Fibroblast of mammary gland (primary cell): ENCODE measurements around the gene ADA.

ENCODE experiments used
- DNase-seq: peaks from one replicate; pipeline ENCODE4 v3.0.0-alpha.2; 2010; ENCODE audit warnings: low read depth
- H3K4me3 ChIP-seq: 2 replicates; pipeline ENCODE4 v1.5.1; 2011; ENCODE audit warnings: low read depth, mild to moderate bottlenecking, low read length, moderate library complexity; ENCODE audit not compliant: control insufficient read depth
- TF ChIP-seq, protein P1 (sequence below): conservative IDR thresholded peaks from 2 replicates; pipeline ENCODE4 v1.5.1; 2011; ENCODE audit warnings: low read depth, low read length, inconsistent platforms; ENCODE audit not compliant: control insufficient read depth, insufficient read depth

ADA gene

DNA sequence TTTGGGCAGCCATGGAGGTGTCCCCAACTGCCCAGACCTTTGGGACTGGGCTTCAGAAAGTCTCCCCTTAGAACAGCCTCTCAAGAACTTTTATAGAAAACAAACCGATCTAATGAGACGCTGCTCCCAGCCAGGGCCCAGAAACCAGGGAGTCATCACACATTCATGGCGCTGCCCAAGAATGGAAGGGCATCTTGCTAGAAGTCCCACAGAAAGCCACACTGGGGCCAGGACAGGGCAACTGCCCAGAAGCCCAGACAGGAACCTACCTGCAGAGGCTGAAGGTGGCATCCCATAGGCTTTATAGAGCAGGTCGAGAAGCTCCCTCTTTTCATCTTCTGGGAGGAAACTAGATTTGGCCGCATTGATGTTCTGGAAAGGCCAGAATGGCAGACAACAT, 31.5 kb downstream of the ADA start:
- TF ChIP-seq, protein P1, sequence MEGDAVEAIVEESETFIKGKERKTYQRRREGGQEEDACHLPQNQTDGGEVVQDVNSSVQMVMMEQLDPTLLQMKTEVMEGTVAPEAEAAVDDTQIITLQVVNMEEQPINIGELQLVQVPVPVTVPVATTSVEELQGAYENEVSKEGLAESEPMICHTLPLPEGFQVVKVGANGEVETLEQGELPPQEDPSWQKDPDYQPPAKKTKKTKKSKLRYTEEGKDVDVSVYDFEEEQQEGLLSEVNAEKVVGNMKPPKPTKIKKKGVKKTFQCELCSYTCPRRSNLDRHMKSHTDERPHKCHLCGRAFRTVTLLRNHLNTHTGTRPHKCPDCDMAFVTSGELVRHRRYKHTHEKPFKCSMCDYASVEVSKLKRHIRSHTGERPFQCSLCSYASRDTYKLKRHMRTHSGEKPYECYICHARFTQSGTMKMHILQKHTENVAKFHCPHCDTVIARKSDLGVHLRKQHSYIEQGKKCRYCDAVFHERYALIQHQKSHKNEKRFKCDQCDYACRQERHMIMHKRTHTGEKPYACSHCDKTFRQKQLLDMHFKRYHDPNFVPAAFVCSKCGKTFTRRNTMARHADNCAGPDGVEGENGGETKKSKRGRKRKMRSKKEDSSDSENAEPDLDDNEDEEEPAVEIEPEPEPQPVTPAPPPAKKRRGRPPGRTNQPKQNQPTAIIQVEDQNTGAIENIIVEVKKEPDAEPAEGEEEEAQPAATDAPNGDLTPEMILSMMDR = no peak
- H3K4me3 ChIP-seq = no peak overlapping the region
- DNase-seq = no peak

DNA sequence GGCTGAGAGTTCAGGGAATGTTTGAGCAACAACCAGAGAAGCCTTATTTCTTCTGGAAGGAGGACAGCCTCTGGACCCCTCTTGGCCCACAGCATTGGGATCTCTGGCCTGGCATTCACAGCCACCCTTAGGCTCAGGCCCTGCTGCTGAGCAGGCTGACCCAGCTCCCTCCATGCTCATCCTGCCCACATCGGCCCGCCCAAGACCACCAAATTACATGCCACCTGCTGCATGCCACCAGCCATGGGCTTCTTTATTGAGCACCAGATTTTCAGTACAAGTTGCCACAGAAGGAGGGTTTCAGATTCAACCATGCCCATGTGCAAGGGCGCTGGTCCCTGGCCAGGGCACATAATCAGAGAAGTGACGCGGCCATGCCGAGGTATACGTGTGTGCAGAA, 32.2 kb downstream of the ADA start:
- TF ChIP-seq, protein P1 = no peak
- DNase-seq = no peak
- H3K4me3 ChIP-seq = no peak overlapping the region

DNA sequence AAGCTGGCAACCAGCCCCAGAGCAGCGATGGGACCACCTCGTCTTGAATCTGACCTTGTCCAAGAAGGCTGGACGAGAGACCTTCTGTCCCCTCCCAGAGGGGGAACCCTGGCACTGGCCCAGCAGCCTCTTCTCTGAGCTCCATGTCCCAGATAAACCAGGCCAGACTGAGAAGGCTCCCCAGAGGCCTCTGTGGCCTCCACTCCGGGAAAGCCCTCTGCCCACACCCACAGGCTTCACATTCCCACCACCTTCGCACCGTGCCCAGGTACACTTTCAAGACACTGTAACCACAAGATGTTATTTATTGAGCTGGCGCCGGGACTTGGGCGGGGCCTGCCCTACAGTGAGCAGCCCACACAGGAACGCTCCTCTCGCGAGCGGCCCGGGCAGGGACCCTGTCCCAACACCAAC, 33.2 kb downstream of the ADA start:
- DNase-seq = no peak
- no peak overlapping the region for H3K4me3 ChIP-seq
- TF ChIP-seq, protein P1 = no peak

DNA sequence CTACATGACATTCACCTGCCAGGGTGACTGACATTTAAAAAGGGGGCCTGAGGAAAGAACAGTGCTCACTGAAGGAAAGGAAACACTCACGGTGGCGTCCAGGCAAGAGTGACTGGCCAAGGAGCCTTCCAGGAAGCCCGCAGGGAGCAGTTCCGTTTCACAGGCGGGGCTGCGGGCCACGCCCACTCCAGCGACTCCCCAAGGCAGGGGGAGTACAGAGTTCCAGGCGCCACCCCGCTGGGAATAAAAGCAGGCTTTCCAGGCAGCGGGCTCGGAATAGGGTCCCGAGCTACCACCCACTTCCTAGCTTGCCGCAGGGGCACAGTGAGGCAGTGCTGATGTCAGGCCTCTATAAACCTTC, 34.9 kb downstream of the ADA start:
- TF ChIP-seq, protein P1 = no peak
- DNase-seq = no peak
- no peak overlapping the region for H3K4me3 ChIP-seq

DNA sequence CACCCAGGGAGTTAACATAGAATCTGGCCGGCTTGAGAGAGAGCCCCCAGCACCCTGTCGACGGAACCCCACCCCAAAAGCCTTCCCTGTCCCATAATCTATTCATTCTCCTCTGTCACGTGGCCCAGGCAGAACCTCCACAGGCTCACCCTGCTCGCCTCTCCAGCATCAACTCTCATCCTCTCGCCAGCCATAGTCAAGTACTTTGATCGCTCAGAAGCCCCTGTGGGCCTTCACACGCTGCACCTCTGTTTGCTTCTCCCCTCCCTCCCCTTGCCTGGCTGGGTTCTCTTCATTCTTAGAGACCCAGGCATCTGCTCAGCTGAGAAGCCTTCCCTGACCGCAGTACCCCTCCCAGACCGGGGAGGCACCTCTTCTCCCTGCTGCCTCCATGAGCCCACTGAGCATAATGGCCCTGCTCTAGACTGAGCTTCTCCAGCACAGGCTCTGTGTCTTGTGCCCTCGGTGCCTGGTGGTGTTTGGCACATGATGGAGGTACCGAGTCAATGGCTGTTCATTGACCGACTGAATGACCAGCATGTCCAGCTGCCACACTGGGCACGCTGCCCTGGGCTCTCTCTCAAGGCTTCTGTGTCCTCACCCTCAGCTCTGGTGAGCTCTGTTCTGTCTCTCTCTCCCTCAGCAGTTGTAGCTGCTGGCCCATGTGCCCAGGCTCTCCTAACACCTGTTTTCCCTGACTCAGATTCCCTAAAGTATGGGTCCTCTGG, 35.5 kb downstream of the ADA start:
- no peak for DNase-seq
- H3K4me3 ChIP-seq = no peak overlapping the region
- TF ChIP-seq, protein P1 = no peak

DNA sequence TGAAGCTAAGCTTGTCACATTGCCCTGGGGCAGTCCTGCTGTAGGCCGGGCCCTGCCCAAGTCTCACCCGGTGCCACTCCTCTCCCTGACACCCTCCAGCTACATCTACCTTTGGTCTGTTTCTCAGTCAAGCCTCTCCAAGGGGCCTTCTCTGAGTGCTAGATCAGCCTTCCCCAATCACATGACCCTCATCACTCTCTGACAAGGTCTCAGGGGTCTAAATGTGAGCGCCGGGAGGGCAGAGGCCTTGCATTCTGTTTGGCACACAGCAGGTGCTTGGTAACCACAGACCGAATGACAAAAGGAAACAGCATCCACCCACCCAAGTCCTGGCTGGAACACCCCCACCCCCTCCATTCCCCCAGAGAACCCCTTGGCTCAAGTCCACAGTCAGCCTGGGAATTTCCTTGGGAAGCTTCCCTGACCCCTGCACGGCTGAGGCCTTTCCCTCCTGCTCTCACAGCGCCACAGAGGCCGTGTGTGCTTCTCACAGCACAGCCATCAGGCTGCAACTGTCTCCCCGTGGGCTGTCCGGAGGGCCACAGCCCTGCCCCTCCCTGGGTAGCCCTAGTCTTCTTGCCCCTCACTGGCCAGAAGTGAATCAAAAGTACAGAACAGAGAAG, 36.2 kb downstream of the ADA start:
- DNase-seq = peak; percentile 69
- TF ChIP-seq, protein P1 = no peak
- H3K4me3 ChIP-seq = no peak overlapping the region
